NCI-H1092 treated with DMSO at 0.1 percent for 48 hours (cell line): ENCODE results near the gene PARD3.
"Not testable (repeated sequence)": the region's sequence is repeated elsewhere in the genome, so short reads cannot be mapped to it uniquely, and the experiment has no call there.

Source experiments
- DNase-seq: peaks from one replicate; lab custom pipeline; 2025; lab: John Stamatoyannopoulos, UW

PARD3 gene

GRCh38 chr10:34097682-34098081 is 717.4 kb downstream of the PARD3 start:
- no peak for DNase-seq

GRCh38 chr10:34094961-34095360 is 720.1 kb downstream of the PARD3 start:
- no peak for DNase-seq

GRCh38 chr10:34094146-34094696 is 720.9 kb downstream of the PARD3 start:
- no peak for DNase-seq

GRCh38 chr10:34092891-34093290 is 722.2 kb downstream of the PARD3 start:
- no peak for DNase-seq

GRCh38 chr10:34091635-34092195 is 723.4 kb downstream of the PARD3 start:
- no peak for DNase-seq

GRCh38 chr10:34089253-34089652 is 725.8 kb downstream of the PARD3 start:
- DNase-seq = no peak

GRCh38 chr10:34088208-34088794 is 726.8 kb downstream of the PARD3 start:
- no peak for DNase-seq

- DNase-seq = no peak
Observed at GRCh38 chr10:34087095-34087418, 728.0 kb downstream of the PARD3 start.

GRCh38 chr10:34083567-34083966 is 731.5 kb downstream of the PARD3 start:
- DNase-seq = no peak

- no peak for DNase-seq
Observed at GRCh38 chr10:34081948-34082347, 733.1 kb downstream of the PARD3 start.

GRCh38 chr10:34081347-34081743 is 733.8 kb downstream of the PARD3 start:
- no peak for DNase-seq

- no peak for DNase-seq
Observed at GRCh38 chr10:34080485-34081346, 734.4 kb downstream of the PARD3 start.

- no peak for DNase-seq
Observed at GRCh38 chr10:34079702-34080484, 735.2 kb downstream of the PARD3 start.

GRCh38 chr10:34078745-34079470 is 736.2 kb downstream of the PARD3 start:
- DNase-seq = no peak

GRCh38 chr10:34078017-34078744 is 736.9 kb downstream of the PARD3 start:
- no peak for DNase-seq

GRCh38 chr10:34076443-34076842 is 738.7 kb downstream of the PARD3 start:
- DNase-seq = no peak

- DNase-seq = no peak
Observed at GRCh38 chr10:34075254-34075926, 739.7 kb downstream of the PARD3 start.

GRCh38 chr10:34074051-34074450 is 741.0 kb downstream of the PARD3 start:
- DNase-seq = no peak

GRCh38 chr10:34067741-34068140 is 747.4 kb downstream of the PARD3 start:
- DNase-seq = not testable (repeated sequence)

- no peak for DNase-seq
Observed at GRCh38 chr10:34063592-34063991, 751.5 kb downstream of the PARD3 start.
